WERI-Rb-1 (cell line): Measurements from ENCODE around the gene REEP3.
A peak's percentile ranks its signal among the peaks of the same experiment; 100 is the strongest.

Experiments used
- DNase-seq: peaks from one replicate; pipeline ENCODE4 v3.0.0-alpha.2; 2020
- H3K27ac ChIP-seq: fragments of 250-450 bp; sonication (Bioruptor Pico); 2 replicates; pipeline ENCODE4 v1.5.1; 2020; ENCODE audit warnings: mild to moderate bottlenecking, moderate library complexity
- H3K27me3 ChIP-seq: fragments of 250-450 bp; sonication (Bioruptor Pico); 2 replicates; pipeline ENCODE4 v1.5.1; 2021; ENCODE audit warnings: mild to moderate bottlenecking, low read depth, moderate library complexity; ENCODE audit not compliant: insufficient read depth, severe bottlenecking
- H3K36me3 ChIP-seq: fragments of 250-450 bp; sonication (Bioruptor Pico); 2 replicates; pipeline ENCODE4 v1.5.1; 2020; ENCODE audit warnings: mild to moderate bottlenecking, moderate library complexity
- H3K4me3 ChIP-seq: 2 replicates; pipeline ENCODE4 v1.5.1; 2011; ENCODE audit warnings: low read depth, mild to moderate bottlenecking, control low read depth, low read length
- H3K9me3 ChIP-seq: fragments of 250-450 bp; sonication (Bioruptor Pico); 2 replicates; pipeline ENCODE4 v1.5.1; 2021; ENCODE audit warnings: mild to moderate bottlenecking, moderate library complexity; ENCODE audit not compliant: severe bottlenecking
- CTCF ChIP-seq: IDR thresholded peaks from 2 replicates; pipeline ENCODE4 v1.5.1; 2011; ENCODE audit warnings: low read depth, mild to moderate bottlenecking, control low read depth, inconsistent platforms, low read length

REEP3 gene

GRCh38 chr10:63670291-63670898, 149.2 kb downstream of the REEP3 start:
- Histone ChIP-seq H3K4me3 (no peak overlapping the region), H3K27me3 (no peaks in the 10 kb centered on the region), H3K36me3 (no peaks in the 10 kb centered on the region), H3K27ac (peak overlapping the region; percentile 16; the same call in 1 of the 2 replicates), H3K9me3 (no peaks in the 10 kb centered on the region)
- DNase-seq = peak; percentile 66
- TF ChIP-seq CTCF = no peak

GRCh38 chr10:63671317-63671937, 150.2 kb downstream of the REEP3 start:
- H3K27me3 ChIP-seq = no peaks in the 10 kb centered on the region
- H3K4me3 ChIP-seq = no peak overlapping the region
- no peak for TF ChIP-seq CTCF
- no peaks in the 10 kb centered on the region for H3K36me3 ChIP-seq
- no peak for DNase-seq
- no peaks in the 10 kb centered on the region for H3K9me3 ChIP-seq
- H3K27ac ChIP-seq = no peak overlapping the region

- H3K36me3 ChIP-seq = no peaks in the 10 kb centered on the region
- H3K4me3 ChIP-seq = no peak overlapping the region
- no peak for TF ChIP-seq CTCF
- DNase-seq = no peak
- no peaks in the 10 kb centered on the region for H3K9me3 ChIP-seq
- no peaks in the 10 kb centered on the region for H3K27me3 ChIP-seq
- H3K27ac ChIP-seq = no peak overlapping the region
Measured at GRCh38 chr10:63672491-63672890, 151.3 kb downstream of the REEP3 start.

GRCh38 chr10:63673246-63673645, 152.0 kb downstream of the REEP3 start:
- no peak for DNase-seq
- Histone ChIP-seq H3K27ac (no peak overlapping the region), H3K9me3 (no peaks in the 10 kb centered on the region), H3K4me3 (no peak overlapping the region), H3K27me3 (no peaks in the 10 kb centered on the region), H3K36me3 (no peaks in the 10 kb centered on the region)
- TF ChIP-seq CTCF = no peak

- no peak for TF ChIP-seq CTCF
- H3K27me3 ChIP-seq = no peaks in the 10 kb centered on the region
- DNase-seq = no peak
Measured at GRCh38 chr10:63673846-63674245, 152.6 kb downstream of the REEP3 start.

More at GRCh38 chr10:63673846-63674245, 152.6 kb downstream of the REEP3 start:
- H3K27ac ChIP-seq = no peak overlapping the region
- H3K36me3 ChIP-seq = no peaks in the 10 kb centered on the region
- no peaks in the 10 kb centered on the region for H3K9me3 ChIP-seq
- H3K4me3 ChIP-seq = no peak overlapping the region
